NOMO-1 (cell line): ENCODE results near the gene USP49.
"Not testable (repeated sequence)": the region's sequence is repeated elsewhere in the genome, so short reads cannot be mapped to it uniquely, and the experiment has no call there.

Experiments used
- DNase-seq, 2 experiments: peaks; one replicate each; lab custom pipeline; 2025; ENCODE audit not compliant: unreplicated experiment in 2 of 2; lab: John Stamatoyannopoulos, UW

The USP49 gene

DNA sequence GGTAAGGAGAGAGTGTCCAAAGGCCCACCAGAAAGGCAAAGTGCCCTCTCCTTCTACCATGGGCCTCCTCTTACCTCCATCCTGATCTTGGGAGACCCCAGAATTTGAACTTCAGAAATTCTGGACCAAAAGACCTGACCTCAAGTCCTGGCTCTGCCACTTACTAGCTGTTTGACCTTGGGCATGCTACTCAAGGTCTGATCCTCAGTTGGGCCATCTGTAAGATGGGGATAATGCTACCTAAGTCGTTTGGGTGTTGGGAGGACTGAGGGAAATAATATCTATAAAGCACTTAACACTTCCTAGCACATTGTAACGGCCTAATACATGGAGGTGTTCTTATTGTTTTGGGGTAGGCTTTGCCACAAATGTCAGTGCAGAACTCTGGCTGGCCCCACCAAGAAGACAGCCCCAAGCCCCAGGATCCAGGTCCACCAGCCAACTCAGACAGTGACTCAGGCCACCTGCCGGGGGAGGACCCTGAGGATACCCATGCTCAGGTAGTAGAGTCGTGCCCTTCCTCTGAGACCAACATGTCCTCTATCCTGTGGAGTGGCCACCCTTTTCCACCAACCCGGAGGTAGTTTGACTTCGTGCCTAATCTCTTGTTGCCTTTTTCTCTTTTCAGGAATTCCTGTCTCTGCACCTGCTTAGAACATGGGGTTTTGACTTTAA lies 111.9 kb downstream of the USP49 start:
- no peak for DNase-seq

DNA sequence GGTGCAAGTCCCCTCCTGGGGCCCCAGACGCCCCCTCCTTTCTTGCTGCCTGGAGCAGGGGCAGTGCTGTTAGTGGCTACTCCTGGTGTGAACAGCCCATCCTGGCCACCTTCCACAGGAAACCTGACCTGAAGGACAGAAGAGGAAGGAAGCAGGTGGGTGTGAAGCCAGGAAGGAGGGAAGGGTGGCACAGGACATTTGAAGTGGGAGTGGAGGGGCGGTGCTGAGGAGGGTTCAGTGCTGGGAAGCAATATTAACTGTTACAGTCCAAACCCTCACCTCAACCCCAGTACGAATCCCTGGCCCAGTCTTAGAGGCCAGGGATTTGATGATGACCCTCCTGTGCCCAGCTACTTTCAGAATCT lies 113.8 kb downstream of the USP49 start:
- no peak for DNase-seq

DNA sequence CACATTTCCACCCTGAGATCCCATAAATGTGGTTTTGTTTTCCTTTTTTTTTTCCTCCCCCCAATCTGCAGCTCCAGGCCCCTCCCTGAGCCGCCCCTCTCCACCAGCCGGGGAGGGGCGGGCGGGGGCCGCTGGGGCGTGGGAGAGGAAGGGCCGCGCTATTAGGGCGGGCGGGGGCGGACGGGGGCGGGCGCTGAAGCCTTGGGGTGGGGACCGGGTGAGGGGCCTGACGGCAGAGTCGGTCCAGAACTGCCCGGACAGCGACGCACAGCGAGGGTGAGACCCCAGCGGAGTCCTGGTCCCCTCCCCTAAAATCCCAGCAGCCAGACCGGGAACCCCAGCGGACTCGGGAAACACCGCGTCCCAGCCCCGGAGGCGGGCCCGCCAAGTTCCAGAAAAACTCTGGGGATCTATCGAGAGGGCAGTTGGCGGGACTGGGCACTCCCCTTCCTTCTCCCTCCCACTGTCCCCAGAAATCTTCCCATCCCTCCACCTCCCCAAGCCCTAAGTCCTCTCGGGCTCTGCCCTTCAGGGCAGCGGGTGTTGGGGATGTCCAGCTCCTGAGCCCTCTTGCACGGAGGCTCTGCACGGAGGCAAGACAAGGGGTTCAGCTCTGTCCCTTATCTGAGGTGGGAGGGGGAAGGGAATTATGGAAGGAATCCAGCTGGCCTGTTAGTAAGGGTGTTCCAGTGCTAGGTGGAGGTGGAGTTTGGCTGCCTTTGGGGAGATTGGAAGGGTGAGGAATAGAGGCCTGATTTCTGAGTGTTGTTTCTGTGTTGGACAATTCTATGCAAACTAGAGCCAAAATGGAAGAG lies 114.4 kb downstream of the USP49 start, which contains the start of gene PRICKLE4:
PRICKLE4 (plus strand) TSS at position 232 of the 815 bp plus-strand sequence. CDS start 2,692 bp downstream, outside the sequence.
- no peak for DNase-seq

DNA sequence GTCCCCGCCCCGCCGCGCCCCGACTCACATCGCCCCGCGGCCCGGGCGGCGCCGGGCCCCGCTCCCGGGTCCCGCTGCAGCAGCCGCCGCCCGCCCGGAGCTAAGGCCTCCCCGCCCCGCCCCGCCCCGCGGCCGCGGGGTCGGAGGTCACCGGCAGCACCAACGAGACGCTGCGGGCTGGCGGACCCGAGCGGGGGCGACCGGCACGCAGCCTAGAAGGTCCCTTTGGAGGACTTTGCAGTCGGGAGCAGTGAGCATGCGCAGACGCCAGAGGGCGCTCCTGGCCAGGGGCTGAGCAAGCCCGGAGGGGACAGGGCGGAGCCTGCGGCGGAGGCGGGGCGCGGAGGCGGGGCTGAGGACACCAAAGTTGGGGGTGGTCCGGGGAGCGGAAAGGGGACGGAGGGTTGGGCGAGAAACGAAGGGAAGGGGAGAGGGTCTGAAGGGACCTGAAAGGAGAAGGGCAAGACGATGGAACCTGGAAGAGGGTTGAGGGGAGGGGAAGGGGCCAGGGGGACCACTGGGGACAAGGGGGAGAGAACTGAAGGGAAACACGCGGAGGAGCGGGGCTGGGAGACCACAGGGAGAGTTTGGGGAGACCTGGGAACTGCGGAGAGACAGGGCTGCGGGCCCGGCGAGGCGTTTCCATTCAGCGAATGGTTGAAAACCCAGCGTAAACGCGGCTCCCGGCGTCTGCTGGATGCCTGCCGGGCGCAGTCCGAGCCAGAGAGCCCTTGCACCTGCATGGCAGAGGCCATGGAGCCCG lies 115.2 kb downstream of the USP49 start, which contains the start of gene FRS3:
FRS3 (minus strand) TSS at position 113 of the 763 bp plus-strand sequence. CDS start 2,913 bp downstream, outside the sequence.
- peak; percentile 87 to 94 for DNase-seq

DNA sequence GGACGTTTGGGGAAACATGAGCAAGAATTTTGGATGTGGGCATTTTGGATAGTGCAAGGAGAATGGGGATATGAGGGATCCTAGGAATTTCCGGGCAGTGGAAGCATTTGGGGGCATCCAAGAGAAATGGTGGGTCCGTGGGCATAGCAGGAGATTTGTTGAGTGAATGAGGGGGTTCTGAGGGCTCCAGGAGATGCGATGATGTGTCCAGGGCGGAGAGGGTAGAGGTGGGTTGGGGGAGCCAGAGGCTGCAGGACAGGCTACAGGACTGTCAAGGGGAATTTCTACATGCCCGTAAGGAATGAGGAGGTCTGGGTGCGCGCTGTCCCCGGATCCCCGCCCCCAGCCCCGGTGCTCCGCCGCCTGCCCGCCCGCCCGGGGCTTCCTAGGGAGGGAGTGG lies 115.8 kb downstream of the USP49 start:
- DNase-seq = no peak

DNA sequence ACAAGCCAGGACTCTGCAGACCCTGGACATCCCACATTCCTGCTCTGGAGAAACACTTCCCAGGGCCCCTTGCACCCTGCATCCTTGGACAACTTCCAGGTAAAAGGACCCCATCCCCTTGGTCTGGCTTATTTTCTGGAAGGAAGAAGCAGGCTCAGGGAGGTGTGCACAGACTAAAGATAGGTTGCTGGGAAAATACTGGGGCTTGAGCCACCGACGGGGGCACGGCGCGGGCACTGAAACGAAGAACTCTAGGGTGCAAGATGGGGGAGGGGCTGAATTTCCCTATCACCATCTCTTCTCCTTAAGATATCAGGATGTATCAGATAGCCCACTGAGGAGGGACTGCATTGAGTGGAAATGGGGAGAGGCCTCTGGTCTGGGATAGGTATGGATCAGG lies 116.3 kb downstream of the USP49 start:
- no peak for DNase-seq

DNA sequence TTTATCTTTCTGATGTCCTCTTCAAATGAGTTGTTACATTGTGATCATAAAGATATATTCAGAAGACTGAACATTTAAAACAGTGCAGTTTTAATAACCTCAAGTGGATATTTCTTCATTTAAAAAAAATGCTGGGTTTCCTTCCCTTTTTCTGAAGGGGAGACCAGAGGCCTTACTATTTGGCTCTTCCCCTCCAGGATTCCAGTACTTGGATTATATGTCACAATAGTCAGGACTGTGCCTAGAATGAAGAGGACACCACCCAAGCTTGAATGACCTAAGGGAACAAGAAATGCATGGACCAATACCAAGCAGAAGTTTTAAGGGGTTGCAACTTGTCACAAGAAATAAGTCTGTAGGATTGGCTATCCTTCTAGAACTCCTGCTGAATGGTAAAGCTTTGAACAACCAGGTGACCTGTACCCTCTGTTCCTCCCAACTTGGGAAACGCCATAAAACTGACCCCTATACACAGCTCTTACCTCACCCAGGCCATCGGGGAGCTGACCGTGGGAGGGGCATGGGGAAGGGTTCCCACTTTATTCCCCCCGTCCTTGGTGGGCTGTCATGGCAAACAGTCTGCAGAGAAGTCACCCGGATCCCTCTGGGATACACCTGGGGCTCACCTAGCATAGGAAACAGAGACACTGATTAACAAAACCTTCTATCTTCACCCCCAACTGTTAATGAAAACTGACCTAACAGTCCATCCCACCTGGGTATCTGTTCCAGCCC lies 117.5 kb downstream of the USP49 start:
- peak; percentile 27 to 70 for DNase-seq

DNA sequence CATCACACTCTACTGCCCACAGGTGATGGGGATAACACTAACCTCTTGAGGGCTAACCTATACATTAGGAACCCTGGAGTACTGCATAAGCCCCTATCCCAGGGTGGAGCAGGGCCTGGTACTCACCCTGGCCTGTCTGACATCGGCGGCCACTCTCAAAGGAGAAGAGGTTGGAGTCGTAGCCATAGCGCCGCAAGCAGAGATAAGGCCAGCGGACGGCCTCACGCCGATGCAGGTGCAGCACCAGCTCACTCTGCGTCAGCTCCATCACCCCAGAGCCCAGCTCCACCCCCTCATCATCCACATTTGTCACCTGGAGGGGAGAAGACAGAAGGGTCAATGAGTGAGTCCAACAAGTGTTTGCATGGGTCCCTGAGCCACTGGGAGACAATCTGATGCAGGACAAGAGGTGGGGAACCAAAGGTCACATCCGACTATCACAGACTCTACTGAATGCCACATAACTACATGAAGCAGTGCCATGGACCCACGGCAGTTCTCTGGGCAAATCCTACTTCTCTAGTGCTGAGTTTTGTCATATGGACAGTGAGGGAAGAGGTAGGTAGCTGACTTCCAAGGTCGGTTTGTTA lies 119.8 kb downstream of the USP49 start:
- no peak for DNase-seq

DNA sequence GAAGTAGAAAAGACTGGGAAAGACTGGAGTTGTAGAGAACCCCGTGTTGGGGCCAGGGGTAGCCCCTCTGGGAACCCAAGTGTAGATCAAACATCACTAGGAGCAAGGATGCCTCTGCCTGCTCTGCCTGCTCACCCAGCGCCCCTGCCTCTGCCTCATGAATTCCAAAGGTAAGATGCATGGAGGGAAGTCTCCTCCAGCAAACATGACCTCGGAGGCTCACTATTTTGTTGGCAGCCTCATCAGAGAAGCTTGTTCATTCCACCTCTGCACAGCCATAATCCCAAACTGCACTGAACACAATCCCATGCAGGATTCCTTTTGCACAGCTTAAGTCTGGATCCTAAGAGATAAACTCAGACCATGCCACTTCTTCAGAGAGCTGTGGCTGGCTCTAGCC lies 120.3 kb downstream of the USP49 start:
- DNase-seq = no peak

DNA sequence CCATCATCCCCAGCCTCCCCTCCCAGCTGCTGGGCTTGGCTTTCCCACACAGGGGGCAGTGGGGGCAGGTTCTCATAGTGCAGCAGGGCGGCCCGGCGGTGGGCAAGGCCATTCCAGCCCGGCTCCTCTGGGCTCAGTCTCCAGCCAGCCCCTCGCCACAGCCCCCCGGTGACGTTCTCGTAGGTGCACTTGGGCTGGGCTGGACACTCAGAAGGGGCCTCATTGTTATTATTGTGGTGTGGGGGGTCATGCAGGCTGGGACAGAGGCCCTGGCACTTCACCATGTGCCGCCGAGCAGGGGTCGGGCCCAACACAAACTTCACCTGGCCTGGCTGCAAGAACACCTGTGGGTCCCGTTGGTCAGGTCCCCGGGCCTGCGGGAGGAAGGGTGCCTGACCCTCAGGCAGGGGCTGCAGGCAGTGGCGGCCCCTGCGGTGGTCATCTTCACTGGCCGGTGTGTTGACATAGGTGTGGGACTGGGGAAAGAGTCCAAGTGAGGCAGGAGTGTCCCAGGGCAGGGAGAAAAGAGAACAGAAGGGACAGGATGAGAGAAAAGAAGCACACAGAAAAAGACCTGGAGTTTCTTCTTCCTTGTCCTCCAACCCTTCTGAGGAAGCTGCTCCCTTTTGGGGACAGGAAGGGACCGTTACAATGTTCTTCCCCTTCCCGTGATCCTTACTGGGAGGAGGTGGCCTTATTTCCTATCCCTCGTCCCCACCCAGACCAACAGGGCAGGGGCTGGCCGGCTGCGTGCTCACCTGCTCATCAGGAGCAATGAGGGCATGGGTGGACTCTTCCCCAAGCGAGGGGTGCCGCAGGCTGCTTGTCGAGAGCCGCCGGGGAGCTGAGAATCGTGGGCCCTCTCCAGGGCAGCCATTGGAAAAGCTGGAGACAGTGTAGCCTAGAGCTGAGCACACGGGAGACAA lies 123.9 kb downstream of the USP49 start:
- no peak for DNase-seq

DNA sequence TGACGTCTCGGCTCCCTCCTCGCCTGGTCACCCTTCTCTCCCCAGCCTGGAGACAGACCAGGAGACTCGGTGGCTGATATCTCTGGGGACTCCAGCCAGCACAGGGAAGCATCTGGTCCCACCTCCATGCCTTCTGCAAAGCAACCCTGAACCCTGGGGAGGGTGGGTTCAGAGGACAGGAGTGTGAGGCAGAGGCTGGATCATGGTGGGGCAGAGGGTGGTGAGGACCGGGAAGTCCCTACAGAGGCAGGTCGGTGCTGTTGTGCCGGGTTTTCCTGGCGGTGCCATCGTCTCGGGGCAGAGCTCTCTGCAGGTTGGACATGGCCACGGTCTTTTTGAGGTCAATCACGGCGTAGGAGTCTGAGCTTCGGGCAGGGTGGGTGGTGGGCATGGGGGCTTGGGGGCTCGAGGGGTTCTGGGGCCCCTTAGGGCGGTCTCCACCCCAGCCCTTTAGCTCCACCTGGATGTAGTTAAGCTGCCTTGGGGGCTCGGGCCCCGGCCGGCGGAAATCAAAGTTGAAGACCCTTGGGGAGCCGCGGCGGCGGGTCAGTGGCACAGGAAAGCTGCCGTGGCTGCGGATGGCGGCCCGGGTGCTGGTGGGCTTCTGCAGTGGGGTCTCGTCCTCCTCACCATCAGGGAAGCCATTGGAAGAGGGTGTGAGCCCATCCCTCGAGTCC lies 124.7 kb downstream of the USP49 start:
- no peak for DNase-seq

DNA sequence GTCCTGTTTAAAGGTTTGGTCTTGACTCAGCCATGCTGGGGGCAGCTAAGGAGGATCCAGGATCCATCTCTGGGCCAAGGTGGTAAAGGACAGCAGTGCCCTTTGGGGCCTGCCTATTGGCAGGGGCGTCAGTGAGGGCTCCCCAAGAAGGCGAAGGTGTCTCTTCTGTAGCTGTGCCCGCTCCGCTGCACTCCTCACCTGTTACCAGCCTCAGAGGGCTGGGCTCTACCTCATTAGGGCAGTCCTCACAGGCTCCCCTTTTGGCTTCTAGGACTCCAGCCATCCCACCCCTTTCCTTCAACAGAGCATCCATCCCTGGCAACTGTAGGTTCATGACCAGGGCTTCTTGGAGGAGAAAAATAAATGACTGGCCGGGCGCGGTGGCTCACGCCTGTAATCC lies 125.8 kb downstream of the USP49 start:
- no peak for DNase-seq

DNA sequence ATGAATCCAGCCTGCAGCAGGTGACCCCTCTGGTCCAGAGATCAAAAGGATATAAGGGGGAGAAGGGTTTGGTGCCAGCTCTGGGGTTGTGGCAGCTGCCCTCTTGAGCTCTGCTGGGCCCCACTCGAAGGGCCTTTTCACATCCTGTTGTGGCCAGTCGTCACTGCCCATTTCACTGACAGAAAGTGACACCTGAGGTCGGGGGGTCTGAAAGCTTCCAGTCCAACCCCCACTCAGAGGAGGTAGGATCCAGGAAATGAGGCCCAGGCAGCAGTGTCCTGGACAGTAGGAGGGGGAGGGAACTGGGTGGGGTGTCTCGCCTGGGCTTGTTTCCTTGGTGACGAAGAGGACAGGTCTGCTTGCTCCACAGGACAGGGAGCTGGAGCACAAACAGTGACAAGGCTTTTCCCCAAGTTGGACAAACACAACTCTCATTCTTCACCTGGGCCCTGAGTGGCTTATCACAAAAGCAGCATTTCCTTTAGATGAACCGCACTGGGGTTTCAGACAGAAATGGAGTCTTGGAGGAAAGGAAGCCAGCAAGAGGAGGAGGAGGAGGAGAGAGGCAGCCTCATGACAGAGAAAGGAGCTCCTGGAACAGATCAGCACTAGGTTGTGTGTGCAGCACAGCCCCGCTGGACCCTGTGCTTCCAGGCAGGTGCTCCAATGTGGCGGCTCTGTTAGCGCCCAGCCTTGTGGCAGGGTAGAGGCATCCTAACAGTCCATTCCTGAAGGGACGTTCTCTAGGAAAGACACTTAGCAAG lies 126.4 kb downstream of the USP49 start:
- DNase-seq = no peak

DNA sequence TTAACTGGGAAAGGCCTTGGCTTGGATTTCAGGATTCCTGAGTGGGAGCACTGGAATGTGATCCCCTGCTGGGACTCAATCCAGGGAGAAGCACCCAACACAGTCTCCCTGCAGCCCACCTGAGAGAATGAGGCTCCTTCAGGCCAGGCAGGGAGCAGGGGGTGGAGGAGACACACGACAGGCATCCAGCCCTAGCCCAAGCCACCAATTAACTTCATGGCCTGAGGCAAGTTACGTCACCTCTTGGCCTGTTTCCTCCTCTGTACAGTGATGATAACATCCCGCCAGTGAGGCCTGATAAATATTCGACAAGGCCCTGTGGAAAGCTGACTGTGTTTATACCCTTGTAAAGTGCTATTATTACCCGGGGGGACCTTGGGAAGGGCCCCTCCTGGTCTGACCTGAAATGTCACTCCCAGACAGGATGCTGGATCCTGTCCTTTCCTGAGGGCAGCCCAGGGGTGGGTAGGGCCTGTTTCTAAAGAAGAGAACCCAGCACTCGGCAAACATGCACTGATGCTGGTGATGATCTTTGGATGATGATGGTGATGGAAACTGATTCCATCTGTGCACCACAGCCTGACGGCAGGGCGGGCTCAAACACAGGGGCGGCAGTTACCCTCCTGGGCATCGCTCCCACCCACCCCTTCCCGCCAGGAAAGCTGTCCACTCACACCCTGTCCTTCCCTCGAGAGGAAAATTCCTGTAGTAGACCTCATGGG lies 127.9 kb downstream of the USP49 start:
- DNase-seq = peak; percentile 28 to 37

DNA sequence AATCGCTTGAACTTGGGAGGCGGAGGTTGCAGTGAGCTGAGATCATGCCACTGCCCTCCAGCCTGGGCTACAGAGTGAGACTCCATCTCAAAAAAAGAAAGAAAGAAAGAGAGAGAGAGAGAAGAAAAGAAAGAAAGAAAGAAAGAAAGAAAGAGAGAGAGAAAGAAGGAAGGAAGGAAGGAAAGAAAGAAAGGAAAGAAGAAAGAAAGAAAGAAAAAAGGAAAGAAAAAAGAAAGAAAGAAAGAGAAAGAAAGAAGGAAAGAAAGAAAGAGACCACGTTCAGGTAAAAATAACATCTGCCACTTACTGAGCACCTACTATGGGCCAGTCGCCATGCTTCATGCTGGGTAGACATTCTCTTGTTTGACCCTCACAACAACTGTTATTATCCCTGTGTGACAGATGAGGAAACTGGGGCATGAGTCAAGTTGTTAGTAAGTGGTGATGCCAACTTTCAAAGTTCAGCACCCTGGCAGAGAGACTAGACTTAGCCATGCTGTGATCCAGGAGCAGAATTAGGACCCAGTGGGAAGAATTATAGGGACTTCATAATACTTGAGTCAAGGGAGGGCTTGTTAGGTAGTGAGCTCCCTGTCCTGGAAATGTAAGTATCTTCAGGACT lies 129.0 kb downstream of the USP49 start:
- not testable (repeated sequence) for DNase-seq

DNA sequence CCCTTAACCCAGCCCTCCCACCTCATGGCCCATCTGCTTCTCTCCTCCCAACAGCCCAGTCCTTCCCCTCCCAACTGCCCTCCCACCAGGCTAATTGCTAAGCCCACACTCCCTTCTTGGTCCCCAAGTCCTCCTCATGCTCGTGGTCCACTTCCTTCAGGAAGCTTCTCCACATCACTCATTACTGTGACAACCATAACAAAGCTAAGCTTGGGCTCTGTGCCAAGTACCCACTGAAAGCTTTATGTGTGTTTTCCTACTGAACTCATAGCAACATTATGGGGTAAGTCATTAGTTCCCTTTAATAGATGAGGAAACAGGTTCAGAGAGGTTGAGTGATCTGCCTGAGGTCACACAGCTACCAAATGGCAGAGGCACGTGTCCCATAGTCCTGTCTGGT lies 131.7 kb downstream of the USP49 start:
- DNase-seq = no peak
